IMR-90 (cell line): ENCODE data around the gene CCSER1. TPM values are rescaled to one million over a fixed set of nuclear protein-coding genes. Genes with fewer than 3 reads are reported as not detected.

Experiments used
- ATAC-seq: fragments of 200-7000 bp; cut with Tn5 transposase; 2 replicates; pipeline ENCODE4 v1.9.1; 2020; ENCODE audit warnings: low read depth, mild to moderate bottlenecking, moderate library complexity
- BruUV-seq: library from RNA; stranded (reverse); fragments of 400-500 nt; replicated peaks from 2 replicates; lab custom pipeline; 2021; lab: Mats Ljungman, UMichigan
- CTCF ChIA-PET: fragments of 300-600 bp; formaldehyde crosslinking; extraction: SDS; loops from one replicate; lab custom pipeline; 2021; ENCODE audit warnings: antibody characterized with exemption; lab: Yijun Ruan, JAX
- POLR2A ChIA-PET: fragments of 300-600 bp; sonication (Branson Sonifier 250); formaldehyde crosslinking; loops from one replicate; lab custom pipeline; 2022; ENCODE audit warnings: antibody characterized with exemption; ENCODE audit not compliant: unreplicated experiment; lab: Charles Lee
- DNase-seq: peaks from one replicate; pipeline ENCODE4 v3.0.0; 2013
- H2AFZ ChIP-seq: replicated peaks from 2 replicates; pipeline ENCODE3; 2013; ENCODE audit warnings: low read length, mild to moderate bottlenecking; ENCODE audit not compliant: poor library complexity
- H2AK5ac ChIP-seq: 2 replicates; pipeline ENCODE4 v1.6.1; 2013; ENCODE audit warnings: low read depth, low read length, inconsistent platforms
- H2AK9ac ChIP-seq: replicated peaks from 2 replicates; pipeline ENCODE3; 2013; ENCODE audit warnings: mild to moderate bottlenecking, low read depth, low read length, moderate library complexity; ENCODE audit not compliant: poor library complexity
- H2BK120ac ChIP-seq: 2 replicates; pipeline ENCODE4 v1.6.1; 2013; ENCODE audit warnings: low read depth, low read length, inconsistent platforms
- H2BK15ac ChIP-seq: 3 replicates; pipeline ENCODE4 v1.6.1; 2013; ENCODE audit warnings: low read depth, low read length, inconsistent platforms
- H2BK20ac ChIP-seq: 2 replicates; pipeline ENCODE4 v1.6.1; 2013; ENCODE audit warnings: low read depth, mild to moderate bottlenecking, inconsistent platforms, low read length, moderate library complexity
- H2BK5ac ChIP-seq: 2 replicates; pipeline ENCODE4 v1.6.1; 2013; ENCODE audit warnings: mild to moderate bottlenecking, low read depth, low read length, inconsistent platforms; ENCODE audit not compliant: poor library complexity, severe bottlenecking
- H3K14ac ChIP-seq: replicated peaks from 2 replicates; pipeline ENCODE4 v1.6.1; 2013; ENCODE audit warnings: low read depth, low read length, inconsistent platforms
- H3K18ac ChIP-seq: 2 replicates; pipeline ENCODE4 v1.6.1; 2013; ENCODE audit warnings: low read depth, low read length, control low read depth
- H3K23ac ChIP-seq: 2 replicates; pipeline ENCODE4 v1.6.1; 2013; ENCODE audit warnings: low read depth, low read length, inconsistent platforms
- H3K27ac ChIP-seq: 2 replicates; pipeline ENCODE4 v1.5.1; 2013; ENCODE audit warnings: mild to moderate bottlenecking, control low read depth, low read length; ENCODE audit not compliant: insufficient read depth
- H3K27me3 ChIP-seq: 2 replicates; pipeline ENCODE4 v1.6.1; 2013; ENCODE audit warnings: low read length; ENCODE audit not compliant: control insufficient read depth, insufficient read depth
- H3K36me3 ChIP-seq: 2 replicates; pipeline ENCODE4 v1.6.1; 2013; ENCODE audit warnings: low read length, mixed read lengths; ENCODE audit not compliant: control insufficient read depth, insufficient read depth
- H3K4ac ChIP-seq: 2 replicates; pipeline ENCODE4 v1.6.1; 2013; ENCODE audit warnings: low read depth, low read length, inconsistent platforms
- H3K4me1 ChIP-seq: 2 replicates; pipeline ENCODE4 v1.6.1; 2013; ENCODE audit warnings: low read length, mixed read lengths; ENCODE audit not compliant: control insufficient read depth, insufficient read depth
- H3K4me2 ChIP-seq: 2 replicates; pipeline ENCODE4 v1.6.1; 2013; ENCODE audit warnings: low read depth, mild to moderate bottlenecking, control low read depth, low read length, moderate library complexity
- H3K4me3 ChIP-seq: 2 replicates; pipeline ENCODE4 v1.5.1; 2013; ENCODE audit warnings: low read depth, mild to moderate bottlenecking, control low read depth, low read length, moderate library complexity; ENCODE audit not compliant: insufficient read depth
- H3K56ac ChIP-seq: 2 replicates; pipeline ENCODE4 v1.6.1; 2013; ENCODE audit warnings: low read length, inconsistent platforms; ENCODE audit not compliant: insufficient read depth; ENCODE audit errors: extremely low read depth
- H3K79me1 ChIP-seq, 2 experiments: 2 replicates each; pipeline ENCODE4 v1.6.1; 2013; ENCODE audit warnings: low read length in 2 of 2, inconsistent platforms in 1 of 2, low read depth in 1 of 2
- H3K9ac ChIP-seq: 2 replicates; pipeline ENCODE4 v1.6.1; 2013; ENCODE audit warnings: low read depth, low read length, control low read depth
- H3K9me1 ChIP-seq: 2 replicates; pipeline ENCODE4 v1.6.1; 2013; ENCODE audit warnings: low read length, inconsistent platforms; ENCODE audit not compliant: insufficient read depth
- H3K9me3 ChIP-seq: 2 replicates; pipeline ENCODE4 v1.6.1; 2013; ENCODE audit warnings: low read length; ENCODE audit not compliant: control insufficient read depth, insufficient read depth
- H4K20me1 ChIP-seq: 2 replicates; pipeline ENCODE4 v1.6.1; 2013; ENCODE audit warnings: low read length, inconsistent platforms; ENCODE audit not compliant: insufficient read depth
- H4K5ac ChIP-seq: 2 replicates; pipeline ENCODE4 v1.6.1; 2013; ENCODE audit warnings: mild to moderate bottlenecking, low read depth, low read length, control low read depth
- H4K8ac ChIP-seq, 2 experiments: 2 replicates each; pipeline ENCODE4 v1.6.1; 2013; ENCODE audit warnings: low read depth in 2 of 2, low read length in 2 of 2, control low read depth in 1 of 2, inconsistent platforms in 1 of 2
- H4K91ac ChIP-seq: 2 replicates; pipeline ENCODE4 v1.6.1; 2013; ENCODE audit warnings: low read depth, low read length, inconsistent platforms; ENCODE audit not compliant: insufficient read depth
- BHLHE40 ChIP-seq: fragments of 150-350 bp; IDR thresholded peaks from 2 replicates; pipeline ENCODE4 v1.6.1; 2016; ENCODE audit warnings: mild to moderate bottlenecking, low read depth, low read length
- MXI1 ChIP-seq: IDR thresholded peaks from 2 replicates; pipeline ENCODE4 v1.6.1; 2012; ENCODE audit warnings: low read depth, mild to moderate bottlenecking, low read length, moderate library complexity, borderline replicate concordance
- POLR2A ChIP-seq: IDR thresholded peaks from 2 replicates; pipeline ENCODE4 v1.6.1; 2012; ENCODE audit warnings: mild to moderate bottlenecking, low read depth, low read length
- WGBS, 2 experiments: methylation state at CpG; one replicate each; pipeline versions ENCODE4 v1.1.5 to v1.1.7; 2013; ENCODE audit warnings: missing lambda C conversion rate in 2 of 2; ENCODE audit not compliant: insufficient read length in 1 of 2; ENCODE audit errors: extremely low coverage in 2 of 2; 5-methylcytosine and 5-hydroxymethylcytosine counted together
- dilution Hi-C: fragments of 300-500 bp; cut with HindIII; formaldehyde crosslinking; loops from one replicate; pipeline ENCODE4 v1.14.3; 2018; ENCODE audit warnings: low sequenced_read_pairs; ENCODE audit not compliant: unreplicated experiment
- in situ Hi-C: fragments of 300-500 bp; cut with MboI; formaldehyde crosslinking; loops from 3 replicates; pipeline ENCODE4 v1.14.3; 2019; ENCODE audit warnings: low sequenced_read_pairs, inconsistent platforms, mixed read lengths
- intact Hi-C: fragments of 100-400 bp; cut with micrococcal nuclease; formaldehyde crosslinking; loops from 2 replicates; pipeline ENCODE4 v1.10.0; 2022
- polyA plus RNA-seq, 3 experiments: library from polyadenylated mRNA; depleted of rRNA; stranded (reverse); fragments of >200 nt; gene quantifications; 2 replicates each; pipeline ENCODE4 v1.2.3, GENCODE V29; 2012; ENCODE audit warnings: low replicate concordance in 1 of 3
- total RNA-seq: library from RNA; depleted of rRNA; stranded (reverse); fragments of >200 nt; gene quantifications from 2 replicates; pipeline ENCODE4 v1.2.3, GENCODE V29; 2012
- TF ChIP-seq, protein P1 (sequence below): fragments of 150-350 bp; IDR thresholded peaks from 2 replicates; pipeline ENCODE4 v1.6.1; 2016; ENCODE audit warnings: low read depth, mild to moderate bottlenecking, low read length, moderate library complexity, borderline replicate concordance

The CCSER1 gene
- total and polyA plus RNA-seq, 2 of the 4 experiments (the other 2 are of a cell fraction) = not detected

GRCh38 chr4:90128961-90129495, 1.8 kb downstream of the CCSER1 start:
- Histone ChIP-seq H3K79me1 (no peaks in the 10 kb centered on the region), H3K9me1 (no peaks in the 10 kb centered on the region), H3K4me2 (no peak overlapping the region), H3K27ac (no peak overlapping the region), H4K20me1 (no peaks in the 10 kb centered on the region), H3K56ac (no peak overlapping the region), H2BK20ac (no peak overlapping the region), H3K9me3 (no peaks in the 10 kb centered on the region), H3K4me1 (no peaks in the 10 kb centered on the region), H3K14ac (no peak overlapping the region), H4K91ac (no peak overlapping the region), H3K4ac (no peak overlapping the region), H4K8ac (no peak overlapping the region), H3K36me3 (no peaks in the 10 kb centered on the region), H2AFZ (no peak overlapping the region), H3K23ac (no peak overlapping the region), H3K9ac (no peak overlapping the region), H2BK5ac (no peak overlapping the region), H2BK15ac (no peak overlapping the region), H3K27me3 (peaks cover 8% of the 10 kb centered on the region; the same call in 1 of the 2 replicates), H2AK9ac (no peak overlapping the region), H3K4me3 (no peak overlapping the region), H3K18ac (no peak overlapping the region), H2AK5ac (no peak overlapping the region), H4K5ac (no peak overlapping the region), H2BK120ac (no peak overlapping the region)
- BruUV-seq = no TSS peak
- POLR2A ChIA-PET = no interaction called here
- WGBS, 2 experiments = no CpG with 5 or more reads among the region's 4 CpGs
- in situ Hi-C loops (no loop called here), intact Hi-C loops (no loop called here), dilution Hi-C loops (no loop called here)
- no peak for ATAC-seq
- CTCF ChIA-PET = no interaction called here
- TF ChIP-seq MXI1 (no peak), BHLHE40 (no peak), POLR2A (no peak)
- TF ChIP-seq, protein P1, sequence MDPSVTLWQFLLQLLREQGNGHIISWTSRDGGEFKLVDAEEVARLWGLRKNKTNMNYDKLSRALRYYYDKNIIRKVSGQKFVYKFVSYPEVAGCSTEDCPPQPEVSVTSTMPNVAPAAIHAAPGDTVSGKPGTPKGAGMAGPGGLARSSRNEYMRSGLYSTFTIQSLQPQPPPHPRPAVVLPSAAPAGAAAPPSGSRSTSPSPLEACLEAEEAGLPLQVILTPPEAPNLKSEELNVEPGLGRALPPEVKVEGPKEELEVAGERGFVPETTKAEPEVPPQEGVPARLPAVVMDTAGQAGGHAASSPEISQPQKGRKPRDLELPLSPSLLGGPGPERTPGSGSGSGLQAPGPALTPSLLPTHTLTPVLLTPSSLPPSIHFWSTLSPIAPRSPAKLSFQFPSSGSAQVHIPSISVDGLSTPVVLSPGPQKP = no peak
- DNase-seq = no peak
